ENCODE data around the gene RPRD1B. TPM values are rescaled to one million over a fixed set of nuclear protein-coding genes. Genes with fewer than 3 reads are reported as not detected.
A peak's percentile ranks its signal among the peaks of the same experiment; 100 is the strongest.

The RPRD1B gene
- total and polyA plus RNA-seq, 4 donors, result 5.8 to 34.3 (median 29.4) TPM

DNA sequence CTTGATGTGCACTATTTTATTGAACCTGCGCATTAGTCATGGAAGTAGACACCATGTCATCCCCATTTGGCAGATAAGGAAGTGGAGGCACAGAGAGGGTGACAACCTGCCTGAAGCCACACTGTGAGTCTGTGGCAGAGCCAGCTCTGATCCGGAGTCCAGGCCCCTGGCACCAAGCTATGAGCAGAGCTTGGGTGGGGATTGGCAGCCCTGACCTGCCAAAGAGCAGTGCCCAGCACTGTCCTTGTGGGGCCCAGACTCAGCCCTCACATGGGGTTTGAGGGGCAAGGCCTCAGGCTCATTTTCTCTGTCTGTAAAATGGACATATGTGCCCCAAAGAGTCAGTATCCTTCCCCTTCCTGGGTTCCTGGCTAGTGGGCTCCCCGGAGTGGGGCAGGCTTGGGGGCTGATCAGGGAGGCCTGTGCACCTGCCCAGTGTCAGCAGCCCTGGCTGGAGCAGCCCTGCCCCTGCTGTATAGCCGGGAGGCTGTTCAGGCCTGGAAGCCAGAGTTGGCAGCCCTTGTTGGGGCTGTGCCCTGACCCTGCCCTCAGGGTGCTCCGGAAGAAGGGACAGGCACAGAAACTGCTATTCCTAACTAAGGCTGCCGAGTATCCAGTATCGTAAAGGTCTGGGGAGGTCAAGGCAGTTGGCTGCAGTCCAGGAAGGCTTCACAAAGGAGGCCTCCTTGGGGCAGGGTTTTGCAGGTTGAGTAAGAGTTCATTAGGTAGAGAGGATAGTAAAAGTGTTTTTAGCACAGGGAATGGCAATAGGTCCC is 92.8 kb downstream of the RPRD1B start:
- DNase-seq (ENCODE audit: low spot score), result peak; percentile 22
- Histone ChIP-seq H3K27me3 (ENCODE audit: control insufficient read depth in 4 of 4, insufficient read depth in 4 of 4, low read length in 3 of 4) (no peaks in the 10 kb centered on the region), H3K9ac (ENCODE audit: low read depth in 1 of 2, low read length in 2 of 2) (no peak overlapping the region), H3K36me3 (ENCODE audit: control insufficient read depth in 4 of 4, insufficient read depth in 3 of 4, low read depth in 1 of 4, low read length in 3 of 4) (peaks cover 4 to 29% (median 16%) of the 10 kb centered on the region in 4 donors), H3K27ac (ENCODE audit: low read depth in 1 of 2, low read length in 2 of 2) (peak overlapping the region; percentile 76 to 92), H3K4me3 (ENCODE audit: low read depth in 1 of 3, low read length in 3 of 3) (no peak overlapping the region), H3K9me3 (ENCODE audit: control insufficient read depth in 4 of 4, low read length in 3 of 4) (no peaks in the 10 kb centered on the region), H3K4me1 (ENCODE audit: control insufficient read depth in 4 of 4, insufficient read depth in 4 of 4, low read length in 3 of 4) (peaks cover 10 to 31% (median 16%) of the 10 kb centered on the region in 4 donors)
- TF ChIP-seq TAF1 (conservative IDR thresholded peaks at IDR 0.05) (no peak), EGR1 (IDR thresholded peaks at IDR 0.05; ENCODE audit: low read depth in 2 of 2) (no peak), SP1 (IDR thresholded peaks at IDR 0.05) (no peak), HNF4A (conservative IDR thresholded peaks at IDR 0.05) (peak; percentile 15 to 37), RXRA (IDR thresholded peaks at IDR 0.05) (peak; percentile 58 to 59), NR2F2 (IDR thresholded peaks at IDR 0.05) (peak; percentile 77), YY1 (IDR thresholded peaks at IDR 0.05) (no peak)
- WGBS, result 46% methylated on average over 7 of the region's 7 CpGs

DNA sequence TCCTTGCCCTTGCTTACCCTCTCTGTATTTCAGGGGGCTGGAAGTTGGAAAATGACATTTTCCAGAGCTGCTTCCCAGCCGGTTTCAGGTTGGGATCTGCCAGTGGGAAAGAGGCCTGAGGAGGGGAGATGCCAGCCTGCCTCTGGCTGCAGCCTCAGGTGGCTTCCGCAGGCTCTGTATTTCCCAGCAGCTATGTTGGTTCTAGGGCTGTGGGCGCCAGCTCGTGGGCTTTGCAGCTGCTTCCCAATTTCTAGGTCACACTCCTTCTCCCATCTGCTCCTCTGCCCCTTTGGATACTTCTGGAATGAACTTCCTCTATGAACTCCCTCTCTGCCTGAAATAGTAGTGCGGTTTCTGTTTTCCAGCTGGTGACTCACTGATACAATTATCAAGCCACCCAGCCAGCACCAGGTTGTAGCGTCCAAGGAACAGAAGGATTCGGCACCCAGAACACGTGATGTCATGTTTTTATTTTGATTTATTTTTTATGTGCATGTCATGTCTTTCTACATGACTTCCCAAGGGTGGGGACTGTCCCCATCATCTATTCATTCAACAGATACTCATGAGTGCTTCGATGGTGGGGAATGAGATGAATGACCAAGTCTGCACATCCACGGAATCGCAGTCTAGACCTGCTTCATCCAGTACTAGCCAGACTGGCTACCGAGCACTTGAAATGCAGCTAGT is 93.5 kb downstream of the RPRD1B start:
- peak; percentile 27 for DNase-seq (ENCODE audit: low spot score)
- peaks cover 4 to 37% (median 20%) of the 10 kb centered on the region in 4 donors for H3K36me3 ChIP-seq (ENCODE audit: control insufficient read depth in 4 of 4, insufficient read depth in 3 of 4, low read depth in 1 of 4, low read length in 3 of 4)

DNA sequence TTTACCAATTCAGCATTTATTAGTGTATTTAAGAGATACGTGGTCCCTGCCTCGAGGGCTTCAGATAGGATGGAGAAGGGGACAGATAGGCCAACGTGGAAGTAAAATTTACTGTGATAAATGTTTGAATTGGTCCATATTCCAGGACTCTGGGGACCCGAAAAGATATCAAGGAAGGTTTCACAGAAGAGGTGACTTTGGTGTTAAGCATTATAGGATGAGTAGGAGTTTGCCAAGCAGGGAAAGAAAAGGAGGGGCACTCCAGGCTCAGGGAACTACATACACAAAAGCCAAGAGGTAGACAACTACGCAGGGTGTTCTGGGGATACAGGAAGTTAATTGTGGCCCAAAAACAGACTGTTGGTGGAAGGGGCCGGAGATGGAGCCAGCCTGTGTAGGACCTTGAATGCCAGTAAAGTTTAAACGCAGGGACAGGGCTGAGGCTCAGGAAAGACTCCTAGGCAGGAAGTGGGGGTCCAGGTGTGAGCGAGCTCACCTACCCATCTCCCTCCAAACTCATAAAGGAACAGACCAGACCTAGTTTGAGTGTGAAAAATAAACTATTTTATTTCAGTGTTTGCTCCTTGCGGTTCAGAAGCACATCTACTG is 94.5 kb downstream of the RPRD1B start:
- H3K9ac ChIP-seq (ENCODE audit: low read depth in 1 of 2, low read length in 2 of 2), result no peak overlapping the region
- peaks cover 9 to 31% (median 16%) of the 10 kb centered on the region in 4 donors for H3K4me1 ChIP-seq (ENCODE audit: control insufficient read depth in 4 of 4, insufficient read depth in 4 of 4, low read length in 3 of 4)
- H3K4me3 ChIP-seq (ENCODE audit: low read depth in 1 of 3, low read length in 3 of 3), result no peak overlapping the region
- TF ChIP-seq FOXA2 (IDR thresholded peaks at IDR 0.05), result no peak
- H3K27ac ChIP-seq (ENCODE audit: low read depth in 1 of 2, low read length in 2 of 2), result peak overlapping the region; percentile 76 to 92
- no peaks in the 10 kb centered on the region for H3K9me3 ChIP-seq (ENCODE audit: control insufficient read depth in 4 of 4, low read length in 3 of 4)
- 83% methylated on average over 9 of the region's 9 CpGs for WGBS
- no peaks in the 10 kb centered on the region for H3K27me3 ChIP-seq (ENCODE audit: control insufficient read depth in 4 of 4, insufficient read depth in 4 of 4, low read length in 3 of 4)
- DNase-seq (ENCODE audit: low spot score), result no peak
- peaks cover 5 to 46% (median 29%) of the 10 kb centered on the region in 4 donors for H3K36me3 ChIP-seq (ENCODE audit: control insufficient read depth in 4 of 4, insufficient read depth in 3 of 4, low read depth in 1 of 4, low read length in 3 of 4)

More for the DNA sequence above, 93.5 kb downstream of the RPRD1B start:
- H3K4me3 ChIP-seq (ENCODE audit: low read depth in 1 of 3, low read length in 3 of 3), result no peak overlapping the region
- no peaks in the 10 kb centered on the region for H3K9me3 ChIP-seq (ENCODE audit: control insufficient read depth in 4 of 4, low read length in 3 of 4)
- TF ChIP-seq RXRA (IDR thresholded peaks at IDR 0.05) (peak in 1 of 2 donors; percentile 46), NR2F2 (IDR thresholded peaks at IDR 0.05) (peak; percentile 16), YY1 (IDR thresholded peaks at IDR 0.05) (peak; percentile 4), GABPA (IDR thresholded peaks at IDR 0.05 in 1 of 2, conservative IDR thresholded peaks at IDR 0.05 in 1 of 2) (no peak), JUND (IDR thresholded peaks at IDR 0.05) (peak; percentile 65 to 91)
- 62% methylated on average over 12 of the region's 12 CpGs for WGBS
- H3K9ac ChIP-seq (ENCODE audit: low read depth in 1 of 2, low read length in 2 of 2), result no peak overlapping the region
- H3K4me1 ChIP-seq (ENCODE audit: control insufficient read depth in 4 of 4, insufficient read depth in 4 of 4, low read length in 3 of 4), result peaks cover 10 to 31% (median 16%) of the 10 kb centered on the region in 4 donors
- no peaks in the 10 kb centered on the region for H3K27me3 ChIP-seq (ENCODE audit: control insufficient read depth in 4 of 4, insufficient read depth in 4 of 4, low read length in 3 of 4)
- H3K27ac ChIP-seq (ENCODE audit: low read depth in 1 of 2, low read length in 2 of 2), result peak overlapping the region; percentile 76 to 92

DNA sequence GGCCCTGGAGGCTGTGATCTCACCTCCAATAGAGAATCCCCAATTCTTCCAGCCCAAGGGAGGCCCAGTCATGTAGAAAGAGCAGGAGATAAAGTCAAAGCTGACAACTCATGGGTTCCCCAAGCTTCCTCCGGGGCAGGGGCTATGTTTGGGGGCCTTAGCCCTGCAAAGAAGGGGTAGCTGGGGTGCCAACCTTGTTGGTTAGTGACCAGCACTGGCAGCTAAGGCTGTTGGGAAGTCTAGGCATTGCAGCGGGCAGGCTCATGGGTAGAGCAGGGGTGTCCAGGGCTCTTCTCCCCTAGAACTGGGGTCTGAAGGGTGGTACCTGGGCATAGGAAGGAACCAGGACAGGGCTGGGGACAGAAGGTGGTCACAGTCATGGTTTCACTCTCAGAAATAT is 95.1 kb downstream of the RPRD1B start:
- Histone ChIP-seq H3K4me1 (ENCODE audit: control insufficient read depth in 4 of 4, insufficient read depth in 4 of 4, low read length in 3 of 4) (peaks cover 7 to 28% (median 16%) of the 10 kb centered on the region in 4 donors), H3K36me3 (ENCODE audit: control insufficient read depth in 4 of 4, insufficient read depth in 3 of 4, low read depth in 1 of 4, low read length in 3 of 4) (peaks cover 5 to 53% (median 34%) of the 10 kb centered on the region in 4 donors), H3K27me3 (ENCODE audit: control insufficient read depth in 4 of 4, insufficient read depth in 4 of 4, low read length in 3 of 4) (no peaks in the 10 kb centered on the region), H3K9ac (ENCODE audit: low read depth in 1 of 2, low read length in 2 of 2) (no peak overlapping the region), H3K27ac (ENCODE audit: low read depth in 1 of 2, low read length in 2 of 2) (peak overlapping the region in 1 of 2 donors; percentile 92), H3K9me3 (ENCODE audit: control insufficient read depth in 4 of 4, low read length in 3 of 4) (no peaks in the 10 kb centered on the region), H3K4me3 (ENCODE audit: low read depth in 1 of 3, low read length in 3 of 3) (no peak overlapping the region)
- DNase-seq (ENCODE audit: low spot score), result no peak
- WGBS, result 99% methylated on average over 2 of the region's 2 CpGs
- TF ChIP-seq TAF1 (conservative IDR thresholded peaks at IDR 0.05) (no peak), RAD21 (IDR thresholded peaks at IDR 0.05) (no peak)
